ENCODE data around the gene GRIK4.

GRIK4 gene

GRCh38 chr11:120675171-120675570 lies 163.6 kb downstream of the GRIK4 start:
- DNase-seq (ENCODE audit: low read depth) = peak; percentile 31
- H3K4me3 ChIP-seq (ENCODE audit: low read depth, low read length) = no peak overlapping the region
- in situ Hi-C loops (cut with HindIII; ENCODE audit: low sequenced_read_pairs) = loop anchor here (25.0 kb wide), 1 partner anchor 163 kb away; the partner anchor contains the start of gene GRIK4
- TF ChIP-seq CTCF (IDR thresholded peaks at IDR 0.05; ENCODE audit: low read depth, low read length, missing control alignments) = no peak

GRCh38 chr11:120676991-120677390 lies 165.4 kb downstream of the GRIK4 start:
- DNase-seq (ENCODE audit: low read depth) = no peak
- no peak overlapping the region for H3K4me3 ChIP-seq (ENCODE audit: low read depth, low read length)
- TF ChIP-seq CTCF (IDR thresholded peaks at IDR 0.05; ENCODE audit: low read depth, low read length, missing control alignments) = no peak
- in situ Hi-C loops (cut with HindIII; ENCODE audit: low sequenced_read_pairs) = loop anchor here (25.0 kb wide), 1 partner anchor 165 kb away; the partner anchor contains the start of gene GRIK4

GRCh38 chr11:120680322-120680721 lies 168.8 kb downstream of the GRIK4 start:
- no peak for DNase-seq (ENCODE audit: low read depth)
- H3K4me3 ChIP-seq (ENCODE audit: low read depth, low read length) = no peak overlapping the region
- no peak for TF ChIP-seq CTCF (IDR thresholded peaks at IDR 0.05; ENCODE audit: low read depth, low read length, missing control alignments)
- in situ Hi-C loops (cut with HindIII; ENCODE audit: low sequenced_read_pairs) = loop anchor here (25.0 kb wide), 1 partner anchor 168 kb away; the partner anchor contains the start of gene GRIK4

- in situ Hi-C loops (cut with HindIII; ENCODE audit: low sequenced_read_pairs) = loop anchor here (25.0 kb wide), 1 partner anchor 169 kb away; the partner anchor contains the start of gene GRIK4
- no peak for DNase-seq (ENCODE audit: low read depth)
- no peak overlapping the region for H3K4me3 ChIP-seq (ENCODE audit: low read depth, low read length)
- no peak for TF ChIP-seq CTCF (IDR thresholded peaks at IDR 0.05; ENCODE audit: low read depth, low read length, missing control alignments)
Observed at GRCh38 chr11:120681434-120682331, 170.1 kb downstream of the GRIK4 start.

- DNase-seq (ENCODE audit: low read depth) = no peak
- no peak for TF ChIP-seq CTCF (IDR thresholded peaks at IDR 0.05; ENCODE audit: low read depth, low read length, missing control alignments)
- in situ Hi-C loops (cut with HindIII; ENCODE audit: low sequenced_read_pairs) = loop anchor here (25.0 kb wide), 1 partner anchor 170 kb away; the partner anchor contains the start of gene GRIK4
- no peak overlapping the region for H3K4me3 ChIP-seq (ENCODE audit: low read depth, low read length)
Observed at GRCh38 chr11:120682332-120682649, 170.7 kb downstream of the GRIK4 start.

GRCh38 chr11:120682866-120683265 lies 171.3 kb downstream of the GRIK4 start:
- TF ChIP-seq CTCF (IDR thresholded peaks at IDR 0.05; ENCODE audit: low read depth, low read length, missing control alignments) = no peak
- no peak for DNase-seq (ENCODE audit: low read depth)
- in situ Hi-C loops (cut with HindIII; ENCODE audit: low sequenced_read_pairs) = loop anchor here (25.0 kb wide), 1 partner anchor 171 kb away; the partner anchor contains the start of gene GRIK4
- no peak overlapping the region for H3K4me3 ChIP-seq (ENCODE audit: low read depth, low read length)

Data from astrocyte of the cerebellum (primary cell).